Calu3 (cell line): ENCODE data around the gene RHBDL1. TPM values are rescaled to one million over a fixed set of nuclear protein-coding genes. Genes with fewer than 3 reads are reported as not detected.
A peak's percentile ranks its signal among the peaks of the same experiment; 100 is the strongest.

ENCODE experiments used
- BruUV-seq: library from RNA; stranded (reverse); fragments of 400-500 nt; replicated peaks from 2 replicates; lab custom pipeline; 2021; lab: Mats Ljungman, UMichigan
- CTCF ChIA-PET: fragments of 300-600 bp; sonication (Branson Sonifier 250); formaldehyde crosslinking; loops from one replicate; lab custom pipeline; 2022; ENCODE audit warnings: antibody characterized with exemption; lab: Charles Lee
- DNase-seq: peaks from one replicate; pipeline ENCODE4 v3.0.0; 2022
- H3K27ac Mint-ChIP-seq: one replicate; pipeline ENCODE4 v1.8.0; 2022; ENCODE audit warnings: mixed read lengths; ENCODE audit not compliant: unreplicated experiment
- H3K27me3 Mint-ChIP-seq: one replicate; pipeline ENCODE4 v1.8.0; 2022; ENCODE audit warnings: mixed read lengths; ENCODE audit not compliant: unreplicated experiment
- H3K36me3 Mint-ChIP-seq: one replicate; pipeline ENCODE4 v1.8.0; 2022; ENCODE audit warnings: mild to moderate bottlenecking, moderate library complexity, mixed read lengths; ENCODE audit not compliant: insufficient read depth, unreplicated experiment
- H3K4me1 Mint-ChIP-seq: one replicate; pipeline ENCODE4 v1.8.0; 2022; ENCODE audit warnings: mild to moderate bottlenecking, low read depth, mixed read lengths; ENCODE audit not compliant: unreplicated experiment
- H3K4me3 Mint-ChIP-seq: one replicate; pipeline ENCODE4 v1.8.0; 2022; ENCODE audit warnings: mild to moderate bottlenecking, low read depth, moderate library complexity, mixed read lengths; ENCODE audit not compliant: unreplicated experiment
- H3K9me3 Mint-ChIP-seq: one replicate; pipeline ENCODE4 v1.8.0; 2022; ENCODE audit warnings: low read depth, mixed read lengths; ENCODE audit not compliant: unreplicated experiment
- CTCF ChIP-seq: fragments of 200-600 bp; IDR thresholded peaks from one replicate; pipeline ENCODE4 v1.8.0; 2022; ENCODE audit warnings: antibody characterized with exemption; ENCODE audit not compliant: unreplicated experiment
- intact Hi-C: fragments of 100-400 bp; cut with micrococcal nuclease; formaldehyde crosslinking; loops from one replicate; pipeline ENCODE4 v1.10.0; 2022; ENCODE audit not compliant: unreplicated experiment
- total RNA-seq: library from RNA; stranded (reverse); gene quantifications from 2 replicates; pipeline ENCODE4 v1.2.3, GENCODE V29; 2022

Gene RHBDL1
- total RNA-seq, 1 experiment from 2014 or later, result 2.6 TPM

DNA sequence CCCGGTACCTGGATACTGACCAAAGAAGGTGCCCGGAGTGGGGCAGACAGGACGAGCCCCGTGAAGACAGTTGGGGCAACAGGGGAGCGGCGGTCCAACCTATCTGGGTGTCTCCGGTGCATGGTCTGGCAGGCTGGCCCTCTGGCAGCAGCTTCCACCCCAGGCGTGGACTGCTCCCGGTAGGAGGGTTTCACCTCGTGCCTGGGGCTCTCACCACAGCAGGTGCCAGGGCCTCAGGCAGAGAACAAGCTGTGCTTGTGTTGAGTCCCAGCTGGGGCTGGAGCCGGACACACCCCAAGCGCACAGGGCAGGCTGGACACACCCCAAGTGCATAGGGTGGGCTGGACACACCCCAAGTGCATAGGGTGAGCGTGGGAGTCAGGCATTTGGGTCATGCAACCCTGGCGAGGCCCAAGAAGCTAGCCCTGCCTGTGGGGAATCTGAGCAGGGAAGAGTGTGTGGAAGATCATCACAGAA is 31.6 kb downstream of the RHBDL1 start:
- intact Hi-C loops, result no loop called here
- CTCF ChIA-PET, result interaction anchor here (0.5 to 1.4 kb wide), 4 partner anchors 12 to 80 kb away, joined by 3 to 4 read pairs (median 3); partner anchors contain the start of gene CIAO3
- H3K36me3 Mint-ChIP-seq, result peaks cover 8% of the 10 kb centered on the region
- TF ChIP-seq CTCF, result no peak
- H3K27me3 Mint-ChIP-seq, result peaks cover 88% of the 10 kb centered on the region
- H3K4me3 Mint-ChIP-seq, result no peak overlapping the region
- no peaks in the 10 kb centered on the region for H3K9me3 Mint-ChIP-seq
- no peak overlapping the region for H3K27ac Mint-ChIP-seq
- DNase-seq, result no peak
- BruUV-seq, result no TSS peak
- peaks cover 6% of the 10 kb centered on the region for H3K4me1 Mint-ChIP-seq

DNA sequence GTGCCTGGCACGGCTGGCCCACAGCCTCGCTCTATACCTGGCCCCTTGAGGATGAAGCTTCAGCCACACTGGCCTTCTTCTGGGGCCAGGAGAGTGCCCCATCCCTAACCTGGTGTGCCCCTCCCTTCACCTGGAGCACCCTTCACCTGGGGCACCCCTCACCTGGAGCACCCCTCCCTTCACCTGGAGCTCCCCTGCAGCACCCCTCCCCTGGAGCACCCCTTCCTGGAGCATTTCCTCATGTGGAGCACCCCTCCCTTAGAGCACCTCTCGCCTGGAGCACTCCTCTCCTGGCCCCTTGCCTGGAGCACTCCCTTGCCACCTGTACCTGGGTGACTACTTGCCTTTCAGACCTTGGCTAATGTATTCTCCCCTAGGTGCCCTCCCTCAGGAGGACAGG is 32.5 kb downstream of the RHBDL1 start:
- intact Hi-C loops, result no loop called here
- Mint-ChIP-seq H3K4me3 (no peak overlapping the region), H3K27me3 (peaks cover 79% of the 10 kb centered on the region)

GRCh38 chr16:708959-709358 is 33.5 kb downstream of the RHBDL1 start:
- Mint-ChIP-seq H3K27me3 (peaks cover 69% of the 10 kb centered on the region), H3K4me1 (peaks cover 6% of the 10 kb centered on the region), H3K27ac (no peak overlapping the region), H3K9me3 (no peaks in the 10 kb centered on the region), H3K36me3 (peaks cover 12% of the 10 kb centered on the region), H3K4me3 (no peak overlapping the region)
- intact Hi-C loops, result no loop called here
- BruUV-seq, result no TSS peak
- CTCF ChIA-PET, result interaction anchor here (0.6 kb wide), 1 partner anchor 477 kb away, joined by 4 read pairs; no protein-coding TSS in a partner anchor
- TF ChIP-seq CTCF, result no peak
- no peak for DNase-seq

More for the DNA sequence above, 32.5 kb downstream of the RHBDL1 start:
- BruUV-seq, result no TSS peak
- no peak for DNase-seq
- Mint-ChIP-seq H3K36me3 (peaks cover 11% of the 10 kb centered on the region), H3K9me3 (no peaks in the 10 kb centered on the region), H3K27ac (no peak overlapping the region), H3K4me1 (peaks cover 6% of the 10 kb centered on the region)
- CTCF ChIA-PET, result no interaction called here
- TF ChIP-seq CTCF, result no peak

- intact Hi-C loops, result loop anchor here (5.0 kb wide), 1 partner anchor 77 kb away; the partner anchor contains the start of genes CHTF18 and RPUSD1
- BruUV-seq, result no TSS peak
- peaks cover 61% of the 10 kb centered on the region for H3K27me3 Mint-ChIP-seq
- H3K9me3 Mint-ChIP-seq, result no peaks in the 10 kb centered on the region
- H3K36me3 Mint-ChIP-seq, result peaks cover 17% of the 10 kb centered on the region
- CTCF ChIA-PET, result interaction anchor here (0.6 kb wide), 1 partner anchor 478 kb away, joined by 4 read pairs; no protein-coding TSS in a partner anchor
- peak; percentile 65 for DNase-seq
- H3K4me3 Mint-ChIP-seq, result no peak overlapping the region
- H3K4me1 Mint-ChIP-seq, result peaks cover 6% of the 10 kb centered on the region
- TF ChIP-seq CTCF, result no peak
- no peak overlapping the region for H3K27ac Mint-ChIP-seq
Observed at GRCh38 chr16:709566-710499, 34.4 kb downstream of the RHBDL1 start.
